GM12864 (cell line): ENCODE measurements around the gene MIEF1.

Source experiments
- DNase-seq: peaks from one replicate; pipeline ENCODE4 v3.0.0-alpha.2; 2011; ENCODE audit warnings: low read depth
- H3K4me3 ChIP-seq: 2 replicates; pipeline ENCODE4 v1.5.1; 2011; ENCODE audit warnings: mild to moderate bottlenecking, low read depth, low read length, control low read depth
- TF ChIP-seq, protein P1 (sequence below): IDR thresholded peaks from 2 replicates; pipeline ENCODE4 v1.5.1; 2011; ENCODE audit warnings: low read depth, mild to moderate bottlenecking, moderate library complexity, low read length, control low read depth, inconsistent platforms; ENCODE audit errors: missing control alignments

MIEF1 gene

DNA sequence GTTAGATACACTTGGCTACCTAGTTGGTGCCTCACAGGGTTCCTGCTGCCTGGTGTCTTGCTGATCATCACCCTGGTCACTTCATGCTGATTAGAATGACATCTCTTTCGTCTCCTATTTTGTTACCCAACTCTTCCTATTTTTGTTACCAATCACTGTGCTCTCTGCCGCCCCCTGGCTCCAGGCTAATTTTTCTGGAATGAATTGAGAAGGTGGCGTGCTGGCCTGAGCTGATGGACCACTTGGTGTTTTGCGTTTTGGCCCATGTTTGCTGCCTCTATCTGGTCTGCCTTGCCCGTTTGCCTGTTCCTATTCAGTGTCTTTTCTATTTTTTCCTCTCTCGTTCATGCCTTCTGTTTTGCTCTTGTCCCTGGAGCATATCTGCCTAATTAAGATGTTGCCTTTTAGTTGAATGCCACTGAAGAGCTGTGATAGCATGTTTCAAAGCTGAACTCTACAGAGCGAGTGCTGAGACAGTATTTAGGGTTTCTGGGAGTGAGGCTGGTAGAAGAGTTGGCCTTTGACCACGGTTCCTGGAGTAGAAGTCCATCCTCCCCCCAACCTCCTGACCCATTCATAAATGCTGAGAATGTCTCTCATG, 12.4 kb downstream of the MIEF1 start:
- TF ChIP-seq, protein P1, sequence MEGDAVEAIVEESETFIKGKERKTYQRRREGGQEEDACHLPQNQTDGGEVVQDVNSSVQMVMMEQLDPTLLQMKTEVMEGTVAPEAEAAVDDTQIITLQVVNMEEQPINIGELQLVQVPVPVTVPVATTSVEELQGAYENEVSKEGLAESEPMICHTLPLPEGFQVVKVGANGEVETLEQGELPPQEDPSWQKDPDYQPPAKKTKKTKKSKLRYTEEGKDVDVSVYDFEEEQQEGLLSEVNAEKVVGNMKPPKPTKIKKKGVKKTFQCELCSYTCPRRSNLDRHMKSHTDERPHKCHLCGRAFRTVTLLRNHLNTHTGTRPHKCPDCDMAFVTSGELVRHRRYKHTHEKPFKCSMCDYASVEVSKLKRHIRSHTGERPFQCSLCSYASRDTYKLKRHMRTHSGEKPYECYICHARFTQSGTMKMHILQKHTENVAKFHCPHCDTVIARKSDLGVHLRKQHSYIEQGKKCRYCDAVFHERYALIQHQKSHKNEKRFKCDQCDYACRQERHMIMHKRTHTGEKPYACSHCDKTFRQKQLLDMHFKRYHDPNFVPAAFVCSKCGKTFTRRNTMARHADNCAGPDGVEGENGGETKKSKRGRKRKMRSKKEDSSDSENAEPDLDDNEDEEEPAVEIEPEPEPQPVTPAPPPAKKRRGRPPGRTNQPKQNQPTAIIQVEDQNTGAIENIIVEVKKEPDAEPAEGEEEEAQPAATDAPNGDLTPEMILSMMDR = peak; percentile 76
- no peak for DNase-seq
- no peak overlapping the region for H3K4me3 ChIP-seq

DNA sequence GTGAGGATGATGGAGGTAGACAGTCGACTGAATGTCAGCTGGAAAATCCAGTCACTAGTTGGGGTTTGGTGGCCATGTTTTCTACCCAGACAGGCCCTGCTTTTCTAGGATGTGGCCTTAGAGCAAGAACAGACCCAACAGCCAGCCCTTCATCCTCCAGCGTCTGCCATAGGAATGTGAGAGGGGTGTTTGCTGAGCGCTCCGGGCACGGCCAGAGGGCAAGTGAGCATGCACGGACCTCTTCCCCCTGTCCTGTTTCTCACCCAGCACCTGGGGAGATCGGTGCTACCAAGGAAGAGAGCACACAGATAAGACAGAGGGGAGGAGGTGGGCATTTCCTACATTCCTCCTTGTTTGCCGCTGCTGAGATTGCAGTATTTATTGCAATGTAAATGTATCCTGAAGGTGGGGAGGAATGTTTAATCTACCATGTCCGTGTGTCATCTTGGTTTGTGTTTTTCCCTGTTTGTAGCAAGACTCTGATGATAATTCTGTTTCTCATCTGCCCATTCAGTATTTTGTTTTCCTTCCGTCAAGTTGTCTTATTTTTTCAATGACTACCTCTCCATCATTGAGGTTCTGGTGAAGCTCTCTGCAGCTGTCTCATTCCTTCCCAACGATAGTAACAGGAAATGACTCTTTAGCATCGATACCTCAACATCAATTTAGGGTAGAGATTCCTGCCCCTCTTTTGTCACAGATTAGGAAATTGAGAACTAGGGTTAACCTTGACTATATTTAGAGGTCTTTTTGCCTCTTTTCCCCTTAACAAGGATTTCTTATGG, 13.4 kb downstream of the MIEF1 start:
- no peak overlapping the region for H3K4me3 ChIP-seq
- no peak for DNase-seq
- TF ChIP-seq, protein P1 = no peak

DNA sequence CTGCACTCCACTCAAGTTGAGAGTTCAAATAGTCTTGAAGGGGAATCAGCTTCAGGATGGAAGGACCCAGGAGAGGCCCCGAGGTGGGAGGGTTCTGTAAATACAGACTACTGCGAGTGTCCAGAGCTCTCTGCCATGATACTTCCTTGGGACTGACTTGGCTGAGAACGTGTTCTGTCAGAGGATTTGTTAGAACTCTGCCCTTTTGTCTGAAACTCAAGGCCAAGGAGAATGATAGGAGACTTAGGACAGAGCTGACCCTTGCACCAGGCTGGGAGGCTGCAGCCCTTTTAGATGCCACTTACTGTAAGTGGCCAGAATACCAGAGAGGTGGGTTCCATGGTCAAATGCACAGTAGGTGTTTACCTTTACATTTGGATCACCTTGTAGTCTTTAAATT, 15.4 kb downstream of the MIEF1 start:
- no peak overlapping the region for H3K4me3 ChIP-seq
- DNase-seq = no peak
- TF ChIP-seq, protein P1 = no peak

DNA sequence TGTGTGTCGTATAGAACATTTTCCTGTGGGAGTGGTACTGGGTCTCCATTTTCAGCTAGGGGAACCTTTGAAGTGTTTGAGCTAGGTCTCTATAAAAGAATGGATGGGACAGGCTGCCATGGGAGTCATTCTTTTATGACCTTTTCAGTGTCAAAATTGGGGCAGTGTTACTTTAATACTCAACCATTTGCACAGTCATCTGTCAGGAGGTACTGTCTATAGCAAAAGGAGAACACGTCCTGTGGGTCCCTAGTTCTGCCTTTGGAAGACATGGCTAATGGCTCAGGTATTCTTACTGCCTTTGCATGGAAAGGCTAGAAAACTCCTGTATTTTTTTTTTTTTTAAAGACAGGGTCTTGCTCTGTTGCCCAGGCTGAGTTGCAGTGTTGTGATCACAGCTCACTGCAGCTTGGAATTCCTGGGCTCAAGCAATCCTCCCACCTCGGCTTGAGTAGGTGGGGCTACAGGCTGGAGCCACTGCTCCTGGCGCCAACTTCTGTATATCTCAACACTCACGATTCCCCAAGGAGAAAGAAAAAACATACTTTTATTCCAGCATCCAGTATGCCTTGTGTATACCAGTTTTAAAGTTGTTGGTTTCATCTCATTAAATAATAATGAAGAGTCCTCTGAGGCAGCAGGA, 16.2 kb downstream of the MIEF1 start:
- DNase-seq = no peak
- no peak overlapping the region for H3K4me3 ChIP-seq
- TF ChIP-seq, protein P1 = no peak

GRCh38 chr22:39518996-39519680, 17.0 kb downstream of the MIEF1 start:
- TF ChIP-seq, protein P1 = no peak
- H3K4me3 ChIP-seq = peak overlapping the region; percentile 67
- DNase-seq = no peak

GRCh38 chr22:39519681-39520225, 17.7 kb downstream of the MIEF1 start:
- TF ChIP-seq, protein P1 = peak; percentile 19
- peak overlapping the region; percentile 67 for H3K4me3 ChIP-seq
- peak; percentile 99 for DNase-seq
